Psoas muscle (tissue), 8 donors: ENCODE measurements around the gene MRLN. TPM values are rescaled to one million over a fixed set of nuclear protein-coding genes. Genes with fewer than 3 reads are reported as not detected.

ENCODE experiments used
- ATAC-seq, 4 donors: fragments of 200-7000 bp; cut with Tn5 transposase; one replicate each; pipeline ENCODE4 v1.9.1; 2020; ENCODE audit warnings: moderate library complexity in 3 of 4, mild to moderate bottlenecking in 2 of 4
- DNase-seq, 2 donors: peaks; one replicate each; pipeline ENCODE4 v3.0.0-alpha.2; 2020
- H3K27ac ChIP-seq: fragments of 200-600 bp; one replicate; pipeline ENCODE4 v1.8.0; 2022
- H3K27me3 ChIP-seq, 3 donors: fragments of 200-600 bp in 1 of 3; one replicate each; pipeline versions ENCODE4 v1.6.1 to v1.8.0; 2013 to 2022; ENCODE audit warnings: low read length in 2 of 3, mild to moderate bottlenecking in 2 of 3, moderate library complexity in 1 of 3; ENCODE audit not compliant: insufficient read depth in 3 of 3
- H3K36me3 ChIP-seq, 2 donors: fragments of 200-600 bp in 1 of 2; one replicate each; pipeline versions ENCODE4 v1.6.1 to v1.8.0; 2013 to 2022; ENCODE audit warnings: low read depth in 1 of 2, mild to moderate bottlenecking in 1 of 2, moderate library complexity in 1 of 2; ENCODE audit not compliant: insufficient read depth in 1 of 2
- H3K4me1 ChIP-seq: fragments of 200-600 bp; one replicate; pipeline ENCODE4 v1.8.0; 2022
- H3K4me3 ChIP-seq: fragments of 200-600 bp; one replicate; pipeline ENCODE4 v1.8.0; 2022; ENCODE audit warnings: mild to moderate bottlenecking
- H3K9me3 ChIP-seq: fragments of 200-600 bp; one replicate; pipeline ENCODE4 v1.8.0; 2022
- CTCF ChIP-seq: fragments of 200-600 bp; IDR thresholded peaks from one replicate; pipeline ENCODE4 v1.8.0; 2022; ENCODE audit warnings: antibody characterized with exemption
- WGBS, 3 donors: extraction: QIAGEN DNeasy Blood & Tissue Kit; methylation state at CpG; one replicate each; pipeline versions ENCODE4 v1.1.6 to v1.1.7; 2013; 5-methylcytosine and 5-hydroxymethylcytosine counted together
- intact Hi-C, 2 donors: fragments of 100-400 bp; cut with DNase I; formaldehyde crosslinking; loops; one replicate each; pipeline versions ENCODE4 v1.11.0 to v1.14.2; 2022
- polyA plus RNA-seq, 3 donors: library from polyadenylated mRNA; stranded (reverse); fragments of 200-250 nt; gene quantifications; one replicate each; pipeline ENCODE4 v1.2.3, GENCODE V29; 2013
- total RNA-seq, 4 donors: library from RNA; stranded (reverse); fragmentation: NEBNext Ultra II Directional in 2 of 4; extraction: Animal tissue kit (Norgen Biotek cat#: 25700) in 2 of 4; gene quantifications; one replicate each; pipeline versions ENCODE4 v1.2.1 to v1.2.4, GENCODE V29; 2021 to 2023
- donor health status: healthy with polysubstance abuse.
- donor health status: DM: no; HTN: no; CAD: no; lungs with moderate emphysema.
- donor health status: Bipolar disorder and iron deficiency.
- donor health status: healthy.
- donor health status: DM: yes; HTN: yes; CAD: no.
- donor health status: DM: no; HTN: no; CAD: no.
- donor health status: DM: no; HTN: no; CAD: no.
- donor health status: DM: yes; HTN: yes; CAD: no.

The MRLN gene
- total and polyA plus RNA-seq, 7 donors: 15.1 to 738 (median 119) TPM

DNA sequence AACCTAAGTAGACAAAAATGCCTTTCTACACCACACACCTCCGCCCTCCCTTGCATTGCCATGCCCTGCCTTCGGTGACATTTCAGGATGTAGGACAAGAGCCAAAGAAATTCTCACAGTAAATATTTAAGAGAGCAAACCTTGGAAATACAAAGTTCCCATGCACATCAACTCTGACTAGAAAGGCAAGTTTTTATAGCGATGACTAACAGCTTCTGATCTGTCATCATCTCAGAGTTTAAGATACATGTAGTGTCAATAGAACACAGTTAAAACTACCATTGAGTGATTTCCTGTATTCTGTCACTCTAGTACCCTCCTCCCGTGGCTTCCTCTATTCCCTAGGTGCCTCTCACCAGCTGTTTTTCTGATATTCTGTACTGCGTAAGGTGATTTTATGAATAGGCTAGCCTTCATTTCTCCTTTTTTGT is 64.3 kb downstream of the MRLN start:
- DNase-seq (no peak), ATAC-seq (no peak)
- no peaks in the 10 kb centered on the region for H3K9me3 ChIP-seq
- TF ChIP-seq CTCF: no peak
- H3K4me1 ChIP-seq: no peaks in the 10 kb centered on the region
- H3K27ac ChIP-seq: no peak overlapping the region
- WGBS, 3 donors: 53 to 79% (median 68%) methylated on average over 5 of the region's 5 CpGs
- intact Hi-C loops: no loop called here
- no peaks in the 10 kb centered on the region for H3K36me3 ChIP-seq
- H3K4me3 ChIP-seq: no peak overlapping the region
- H3K27me3 ChIP-seq: no peaks in the 10 kb centered on the region

GRCh38 chr10:59687657-59688056 is 65.6 kb downstream of the MRLN start:
- Histone ChIP-seq H3K4me3 (no peak overlapping the region), H3K4me1 (no peaks in the 10 kb centered on the region), H3K36me3 (no peaks in the 10 kb centered on the region), H3K27ac (no peak overlapping the region), H3K27me3 (no peaks in the 10 kb centered on the region), H3K9me3 (no peaks in the 10 kb centered on the region)
- intact Hi-C loops: no loop called here
- TF ChIP-seq CTCF: no peak
- 32 to 55% (median 46%) methylated on average over 1 of the region's 1 CpG for WGBS, 3 donors
- DNase-seq (no peak), ATAC-seq (no peak)

Other genes starting within 250 kb of the MRLN start
- gene SLC16A9, start 43.6 kb downstream of the MRLN start, total RNA-seq: 1 to 10 TPM in 2 of 4 donors, under 1 TPM in 2; 0.64 to 2.5 (median 1.2) TPM
- 1 to 10 TPM in 1 of 3 donors, under 1 TPM in 2; 0.01 to 3.1 (median 0.57) TPM for gene SLC16A9, start 43.6 kb downstream of the MRLN start, polyA plus RNA-seq
- gene CCDC6, start 153.1 kb upstream of the MRLN start, total RNA-seq: 10 to 100 TPM; 14.5 to 40.1 (median 23.0) TPM
- gene CCDC6, start 153.1 kb upstream of the MRLN start, polyA plus RNA-seq: 10 to 100 TPM in 2 of 3 donors, 1 to 10 TPM in 1; 9.2 to 31.6 (median 11.3) TPM